Liver (tissue), 9 donors: ENCODE data around the gene USP49. TPM values are rescaled to one million over a fixed set of nuclear protein-coding genes. Genes with fewer than 3 reads are reported as not detected.

Experiments
- DNase-seq: peaks from one replicate; pipeline ENCODE4 v3.0.0-alpha.2; 2017; ENCODE audit warnings: low spot score
- H3K27ac ChIP-seq, 2 donors: one replicate each; pipeline ENCODE4 v1.7.0; 2013; ENCODE audit warnings: inconsistent platforms in 2 of 2, low read length in 2 of 2, control low read depth in 1 of 2, low read depth in 1 of 2, mild to moderate bottlenecking in 1 of 2
- H3K27me3 ChIP-seq, 4 donors: one replicate each; pipeline versions ENCODE4 v1.6.1 to v1.7.0; 2013; ENCODE audit warnings: low read length in 3 of 4, inconsistent platforms in 1 of 4, mild to moderate bottlenecking in 1 of 4, moderate library complexity in 1 of 4; ENCODE audit not compliant: control insufficient read depth in 4 of 4, insufficient read depth in 4 of 4
- H3K36me3 ChIP-seq, 4 donors: one replicate each; pipeline versions ENCODE4 v1.6.1 to v1.7.0; 2013; ENCODE audit warnings: low read length in 3 of 4, mild to moderate bottlenecking in 3 of 4, low read depth in 1 of 4, moderate library complexity in 1 of 4; ENCODE audit not compliant: control insufficient read depth in 4 of 4, insufficient read depth in 3 of 4
- H3K4me1 ChIP-seq, 4 donors: one replicate each; pipeline versions ENCODE4 v1.6.1 to v1.7.0; 2013; ENCODE audit warnings: low read length in 3 of 4, mild to moderate bottlenecking in 3 of 4, moderate library complexity in 1 of 4; ENCODE audit not compliant: control insufficient read depth in 4 of 4, insufficient read depth in 4 of 4
- H3K4me3 ChIP-seq, 3 donors: one replicate each; pipeline versions ENCODE4 v1.6.1 to v1.7.0; 2013; ENCODE audit warnings: low read length in 3 of 3, control low read depth in 1 of 3, low read depth in 1 of 3, mild to moderate bottlenecking in 1 of 3
- H3K9ac ChIP-seq, 2 donors: one replicate each; pipeline ENCODE4 v1.7.0; 2013; ENCODE audit warnings: low read length in 2 of 2, mild to moderate bottlenecking in 2 of 2, moderate library complexity in 2 of 2, control low read depth in 1 of 2, low read depth in 1 of 2
- H3K9me3 ChIP-seq, 4 donors: one replicate each; pipeline versions ENCODE4 v1.6.1 to v1.7.0; 2013; ENCODE audit warnings: low read length in 3 of 4; ENCODE audit not compliant: control insufficient read depth in 4 of 4
- EGR1 ChIP-seq, 2 donors: IDR thresholded peaks; 2 replicates each; pipeline ENCODE4 v1.6.1; 2016 to 2018; ENCODE audit warnings: antibody characterized with exemption in 2 of 2, low read depth in 2 of 2
- FOXA1 ChIP-seq: IDR thresholded peaks from 2 replicates; pipeline ENCODE4 v1.6.1; 2016; ENCODE audit warnings: antibody characterized with exemption
- FOXA2 ChIP-seq: IDR thresholded peaks from 2 replicates; pipeline ENCODE4 v1.6.1; 2016; ENCODE audit warnings: antibody characterized with exemption
- GABPA ChIP-seq, 2 donors: IDR thresholded peaks in 1 of 2; conservative IDR thresholded peaks in 1 of 2; 2 replicates each; pipeline ENCODE4 v1.6.1; 2016; ENCODE audit warnings: antibody characterized with exemption in 2 of 2, mild to moderate bottlenecking in 1 of 2, moderate library complexity in 1 of 2
- HNF4A ChIP-seq, 2 donors: conservative IDR thresholded peaks; 2 replicates each; pipeline ENCODE4 v1.6.1; 2016; ENCODE audit warnings: antibody characterized with exemption in 2 of 2, mild to moderate bottlenecking in 2 of 2
- HNF4G ChIP-seq: IDR thresholded peaks from 2 replicates; pipeline ENCODE4 v1.6.1; 2016; ENCODE audit warnings: antibody characterized with exemption
- JUND ChIP-seq, 2 donors: IDR thresholded peaks; 2 replicates each; pipeline ENCODE4 v1.6.1; 2016; ENCODE audit warnings: antibody characterized with exemption in 2 of 2
- NR2F2 ChIP-seq: IDR thresholded peaks from 2 replicates; pipeline ENCODE4 v1.6.1; 2016; ENCODE audit warnings: antibody characterized with exemption
- RAD21 ChIP-seq, 2 donors: IDR thresholded peaks; 2 replicates each; pipeline ENCODE4 v1.6.1; 2016; ENCODE audit warnings: antibody characterized with exemption in 2 of 2, mild to moderate bottlenecking in 2 of 2
- REST ChIP-seq: IDR thresholded peaks from 2 replicates; pipeline ENCODE4 v1.6.1; 2016; ENCODE audit warnings: antibody characterized with exemption, mild to moderate bottlenecking
- RXRA ChIP-seq, 2 donors: IDR thresholded peaks; 2 replicates each; pipeline ENCODE4 v1.6.1; 2017 to 2018; ENCODE audit warnings: antibody characterized with exemption in 2 of 2, mild to moderate bottlenecking in 1 of 2
- SP1 ChIP-seq: IDR thresholded peaks from 2 replicates; pipeline ENCODE4 v1.6.1; 2018; ENCODE audit warnings: antibody characterized with exemption, mild to moderate bottlenecking
- TAF1 ChIP-seq: conservative IDR thresholded peaks from 2 replicates; pipeline ENCODE4 v1.6.1; 2016; ENCODE audit warnings: antibody characterized with exemption, mild to moderate bottlenecking
- YY1 ChIP-seq: IDR thresholded peaks from 2 replicates; pipeline ENCODE4 v1.6.1; 2016; ENCODE audit warnings: antibody characterized with exemption, mild to moderate bottlenecking
- ZBTB33 ChIP-seq: IDR thresholded peaks from 2 replicates; pipeline ENCODE4 v1.6.1; 2016; ENCODE audit warnings: antibody characterized with exemption
- WGBS: extraction: QIAGEN DNeasy Blood & Tissue Kit; methylation state at CpG from one replicate; pipeline ENCODE4 v1.1.7; 2013; 5-methylcytosine and 5-hydroxymethylcytosine counted together
- polyA plus RNA-seq, 2 donors: library from polyadenylated mRNA; stranded (reverse) in 1 of 2; unstranded in 1 of 2; fragments of 200-250 nt in 1 of 2; fragments of >200 nt in 1 of 2; fragmentation: Nextera tagmentation in 1 of 2; extraction: Ambion mirVana in 1 of 2; gene quantifications; one replicate each; pipeline versions ENCODE4 v1.2.1 to v1.2.3, GENCODE V29; 2013 to 2015
- total RNA-seq, 2 donors: library from RNA; depleted of rRNA; stranded (reverse); fragments of >200 nt; gene quantifications; one replicate each; pipeline ENCODE4 v1.2.3, GENCODE V29; 2014
- TF ChIP-seq, protein P1 (sequence below): fragments of 150-350 bp; IDR thresholded peaks from 2 replicates; pipeline ENCODE4 v1.5.1; 2017; ENCODE audit warnings: improper control_type of control experiment, low read depth, low read length; ENCODE audit not compliant: missing input control
- TF ChIP-seq, protein P2 (sequence below): IDR thresholded peaks from 2 replicates; pipeline ENCODE4 v1.6.1; 2016; ENCODE audit warnings: antibody characterized with exemption
- TF ChIP-seq, protein P3 (sequence below): IDR thresholded peaks from 2 replicates; pipeline ENCODE4 v1.6.1; 2016; ENCODE audit warnings: antibody characterized with exemption
- donor health status: healthy.
- donor health status: healthy.
- donor health status: healthy.
- donor health status: healthy.
- donor health status: healthy.

The USP49 gene
- total RNA-seq (1 to 10 TPM; 1.8 to 3.4 TPM), polyA plus RNA-seq (under 1 TPM; 0.33 to 0.43 TPM)

- peak within 1 kb of the TSS; percentile 77 to 97 (median 85) for H3K4me3 ChIP-seq
- no peaks in the 10 kb centered on the region for H3K9me3 ChIP-seq
- no peaks in the 10 kb centered on the region for H3K27me3 ChIP-seq
- H3K4me1 ChIP-seq, result peaks cover 0 to 19% (median 6%) of the 10 kb centered on the region in 4 donors
- H3K36me3 ChIP-seq, result peaks cover 0 to 5% (median 3%) of the 10 kb centered on the region in 4 donors
- under 1% methylated on average over 55 of the region's 55 CpGs for WGBS
- H3K27ac ChIP-seq, result peak within 1 kb of the TSS; percentile 73 to 82
- peak within 1 kb of the TSS in 1 of 2 donors; percentile 69 for H3K9ac ChIP-seq
- peak; percentile 95 for DNase-seq
- TF ChIP-seq HNF4A (conservative IDR thresholded peaks at IDR 0.05) (peak; percentile 4 to 26), HNF4G (no peak), REST (no peak), RXRA (IDR thresholded peaks at IDR 0.05) (peak; percentile 25 to 28), EGR1 (IDR thresholded peaks at IDR 0.05; ENCODE audit: low read depth in 2 of 2) (peak in 1 of 2 donors; percentile 61), ZBTB33 (no peak), FOXA1 (no peak), GABPA (IDR thresholded peaks at IDR 0.05 in 1 of 2, conservative IDR thresholded peaks at IDR 0.05 in 1 of 2) (no peak), JUND (IDR thresholded peaks at IDR 0.05) (no peak), NR2F2 (peak; percentile 50), YY1 (no peak), FOXA2 (peak; percentile 17), SP1 (peak; percentile 48), RAD21 (IDR thresholded peaks at IDR 0.05) (no peak), TAF1 (no peak)
- TF ChIP-seq, protein P1, sequence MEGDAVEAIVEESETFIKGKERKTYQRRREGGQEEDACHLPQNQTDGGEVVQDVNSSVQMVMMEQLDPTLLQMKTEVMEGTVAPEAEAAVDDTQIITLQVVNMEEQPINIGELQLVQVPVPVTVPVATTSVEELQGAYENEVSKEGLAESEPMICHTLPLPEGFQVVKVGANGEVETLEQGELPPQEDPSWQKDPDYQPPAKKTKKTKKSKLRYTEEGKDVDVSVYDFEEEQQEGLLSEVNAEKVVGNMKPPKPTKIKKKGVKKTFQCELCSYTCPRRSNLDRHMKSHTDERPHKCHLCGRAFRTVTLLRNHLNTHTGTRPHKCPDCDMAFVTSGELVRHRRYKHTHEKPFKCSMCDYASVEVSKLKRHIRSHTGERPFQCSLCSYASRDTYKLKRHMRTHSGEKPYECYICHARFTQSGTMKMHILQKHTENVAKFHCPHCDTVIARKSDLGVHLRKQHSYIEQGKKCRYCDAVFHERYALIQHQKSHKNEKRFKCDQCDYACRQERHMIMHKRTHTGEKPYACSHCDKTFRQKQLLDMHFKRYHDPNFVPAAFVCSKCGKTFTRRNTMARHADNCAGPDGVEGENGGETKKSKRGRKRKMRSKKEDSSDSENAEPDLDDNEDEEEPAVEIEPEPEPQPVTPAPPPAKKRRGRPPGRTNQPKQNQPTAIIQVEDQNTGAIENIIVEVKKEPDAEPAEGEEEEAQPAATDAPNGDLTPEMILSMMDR, result no peak
- TF ChIP-seq, protein P2, sequence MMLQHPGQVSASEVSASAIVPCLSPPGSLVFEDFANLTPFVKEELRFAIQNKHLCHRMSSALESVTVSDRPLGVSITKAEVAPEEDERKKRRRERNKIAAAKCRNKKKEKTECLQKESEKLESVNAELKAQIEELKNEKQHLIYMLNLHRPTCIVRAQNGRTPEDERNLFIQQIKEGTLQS, result no peak
- TF ChIP-seq, protein P3, sequence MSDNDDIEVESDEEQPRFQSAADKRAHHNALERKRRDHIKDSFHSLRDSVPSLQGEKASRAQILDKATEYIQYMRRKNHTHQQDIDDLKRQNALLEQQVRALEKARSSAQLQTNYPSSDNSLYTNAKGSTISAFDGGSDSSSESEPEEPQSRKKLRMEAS, result peak; percentile 85
These were observed at the start of gene USP49 for GRCh38 chr6:41895300-41896233. TSS of gene USP49 (minus strand) at chr6:41895375. CDS start at chr6:41806983, 88,392 bp downstream.
